Body of pancreas (tissue), 4 donors: ENCODE data around the gene EBF4.

Source experiments
- CTCF ChIP-seq, 7 experiments: fragments of 450-650 bp in 4 of 7; fragments of 200-600 bp in 3 of 7; sonication (generic) in 3 of 7; IDR thresholded peaks; one replicate each; pipeline ENCODE4 v1.5.1; 2016 to 2019; ENCODE audit warnings: antibody characterized with exemption in 7 of 7
- POLR2A ChIP-seq, 3 donors: fragments of 450-650 bp; IDR thresholded peaks; one replicate each; pipeline ENCODE4 v1.6.1; 2016; ENCODE audit warnings: antibody characterized with exemption in 3 of 3, mild to moderate bottlenecking in 2 of 3

- TF ChIP-seq CTCF (IDR thresholded peaks at IDR 0.05), result no peak
- TF ChIP-seq POLR2A (IDR thresholded peaks at IDR 0.05), result no peak
Measured at GRCh38 chr20:2753461-2754040, 61.0 kb downstream of the EBF4 start.
